T-helper 1 cell treated with Interleukin-12 subunit alpha and Interleukin-12 subunit beta and Interleukin-4 antibody, amounts not matched to agents 30 ng/mL and 1 ng/mL, for 36 hours (primary cell): ENCODE results near the gene KCNC3. TPM values are rescaled to one million over a fixed set of nuclear protein-coding genes. Genes with fewer than 3 reads are reported as not detected.

Source experiments
- intact Hi-C: fragments of 100-400 bp; cut with micrococcal nuclease; formaldehyde crosslinking; loops from one replicate; pipeline ENCODE4 v1.15.1; 2024
- total RNA-seq: library from RNA; stranded (reverse); gene quantifications from 2 replicates; pipeline ENCODE4 v1.2.3, GENCODE V29; 2022

KCNC3 gene
- total RNA-seq, 1 donor from 2014 or later = 16.0 TPM

DNA sequence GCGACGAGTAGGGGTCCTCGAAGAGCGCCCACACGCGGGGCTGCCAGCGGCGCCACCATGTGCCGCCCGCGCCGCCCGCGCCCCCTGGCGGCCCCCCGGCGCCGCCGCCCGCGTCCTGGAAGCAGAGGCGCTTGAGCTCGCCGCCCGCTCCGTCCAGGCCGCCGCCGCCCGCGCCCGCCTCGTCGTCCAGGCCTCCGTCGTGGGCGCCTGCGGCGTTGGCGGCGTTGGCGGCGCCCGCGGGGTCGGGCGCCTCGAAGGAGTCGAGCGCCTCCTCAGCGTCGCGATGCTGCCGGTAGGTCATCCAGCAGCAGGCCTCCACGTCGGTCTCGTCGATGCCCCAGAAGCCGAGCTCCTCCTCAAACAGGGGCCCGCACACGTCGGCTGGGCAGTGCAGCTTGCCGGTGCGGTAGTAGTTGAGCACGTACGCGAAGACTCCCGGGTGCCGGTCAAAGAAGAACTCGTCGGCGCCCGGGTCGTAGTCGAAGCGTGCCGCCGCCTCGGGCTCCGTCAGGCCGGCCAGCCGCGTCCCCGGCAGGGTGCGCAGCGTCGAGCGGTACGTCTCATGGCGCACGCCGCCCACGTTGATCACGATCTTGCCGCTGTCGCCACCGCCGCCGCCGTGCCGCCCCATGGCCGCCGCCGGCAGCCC, 829 bp downstream of the KCNC3 start:
- intact Hi-C loops = loop anchor here (2.0 to 5.0 kb wide), 4 partner anchors 76 to 686 kb away; partner anchors contain the start of genes PNKP and SCAF1

DNA sequence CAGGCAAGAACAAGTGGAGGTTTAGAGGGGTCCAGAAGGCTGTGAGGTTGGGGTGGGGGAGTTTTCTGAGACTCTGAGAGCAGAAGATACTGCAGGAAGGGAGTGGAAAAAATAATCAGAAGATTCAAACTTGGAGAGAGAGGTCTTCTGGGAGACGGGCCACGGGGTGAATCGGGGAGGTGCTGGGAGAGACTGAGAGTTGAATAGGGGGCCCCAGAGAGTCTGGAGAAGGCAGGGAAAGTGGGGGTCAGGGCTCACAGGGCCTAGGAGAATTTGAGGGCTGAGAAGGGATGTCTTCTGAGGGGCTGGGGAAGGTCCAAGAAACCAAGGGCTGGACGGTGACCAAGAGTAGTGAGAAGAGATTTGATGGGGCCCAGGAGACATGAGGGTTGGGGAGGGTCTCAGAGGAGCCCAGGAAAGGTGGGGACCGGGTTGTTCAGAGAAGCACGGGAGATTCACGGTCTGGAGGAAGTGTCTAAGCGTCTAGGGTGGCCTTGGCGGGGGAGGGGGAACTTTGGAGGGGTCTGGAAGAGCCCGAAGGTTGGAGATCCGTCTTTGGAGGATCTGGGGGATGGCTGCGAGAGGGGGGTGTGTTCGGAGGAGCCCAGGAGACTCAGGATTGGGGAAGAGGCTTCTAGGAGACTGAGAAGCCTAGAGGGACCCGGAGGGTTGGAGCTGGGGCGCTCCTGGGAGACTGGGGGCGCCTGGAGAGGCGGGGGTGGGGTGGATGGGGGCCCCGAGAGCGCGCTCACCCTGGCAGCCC, 1.5 kb downstream of the KCNC3 start:
- intact Hi-C loops = loop anchor here (2.0 to 5.0 kb wide), 4 partner anchors 75 to 685 kb away; partner anchors contain the start of genes PNKP and SCAF1

DNA sequence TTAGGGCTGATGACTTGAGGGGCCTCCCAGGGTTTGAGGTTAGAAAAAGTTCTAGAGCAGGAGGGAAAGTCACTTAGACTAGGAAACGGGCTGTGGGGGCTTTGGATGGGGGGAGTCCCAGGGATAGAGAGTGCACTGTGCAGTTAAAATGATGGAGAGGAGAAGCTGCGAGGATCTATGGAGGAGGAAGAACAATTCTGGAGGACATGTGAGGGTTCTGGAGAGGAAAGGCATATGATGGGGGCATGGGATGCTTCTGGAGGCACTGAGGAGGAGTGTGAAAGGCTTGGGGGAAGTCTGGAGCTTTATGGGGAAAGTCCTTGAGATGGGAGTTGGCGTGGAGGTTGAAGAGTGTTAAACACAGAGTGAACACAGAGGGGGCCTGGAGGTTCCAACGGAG, 2.2 kb downstream of the KCNC3 start:
- intact Hi-C loops = loop anchor here (5.0 kb wide), 2 partner anchors 75 to 460 kb away; partner anchors contain the start of gene PNKP

DNA sequence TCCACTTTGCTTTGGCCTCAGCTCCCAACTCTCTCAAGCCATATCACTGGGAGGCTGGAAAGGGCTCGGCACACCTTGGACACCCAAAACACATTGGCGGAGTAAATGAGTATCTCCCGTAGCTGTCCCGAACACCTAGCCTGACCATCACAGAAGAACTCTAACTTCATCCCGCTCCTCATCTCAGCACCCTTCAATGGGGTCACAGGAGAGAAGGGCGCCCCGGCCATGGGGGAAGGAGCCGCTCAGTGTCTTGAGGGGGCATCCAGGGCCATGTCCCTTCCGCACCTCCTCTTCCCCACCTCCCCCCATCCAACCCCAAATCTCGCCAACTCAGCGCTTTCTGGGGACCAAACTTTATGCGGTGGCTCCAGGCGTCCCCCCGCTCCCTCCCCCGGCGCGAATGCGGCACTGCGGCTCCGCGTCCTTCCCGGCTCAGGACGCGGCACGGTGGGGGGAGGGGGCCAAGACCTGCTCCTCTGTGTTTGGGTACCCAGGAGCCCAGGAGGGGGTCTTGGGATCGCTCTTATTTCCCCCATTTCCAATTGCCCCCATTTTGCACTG, 3.0 kb downstream of the KCNC3 start:
- intact Hi-C loops = loop anchor here (5.0 kb wide), 2 partner anchors 74 to 459 kb away; partner anchors contain the start of gene PNKP

DNA sequence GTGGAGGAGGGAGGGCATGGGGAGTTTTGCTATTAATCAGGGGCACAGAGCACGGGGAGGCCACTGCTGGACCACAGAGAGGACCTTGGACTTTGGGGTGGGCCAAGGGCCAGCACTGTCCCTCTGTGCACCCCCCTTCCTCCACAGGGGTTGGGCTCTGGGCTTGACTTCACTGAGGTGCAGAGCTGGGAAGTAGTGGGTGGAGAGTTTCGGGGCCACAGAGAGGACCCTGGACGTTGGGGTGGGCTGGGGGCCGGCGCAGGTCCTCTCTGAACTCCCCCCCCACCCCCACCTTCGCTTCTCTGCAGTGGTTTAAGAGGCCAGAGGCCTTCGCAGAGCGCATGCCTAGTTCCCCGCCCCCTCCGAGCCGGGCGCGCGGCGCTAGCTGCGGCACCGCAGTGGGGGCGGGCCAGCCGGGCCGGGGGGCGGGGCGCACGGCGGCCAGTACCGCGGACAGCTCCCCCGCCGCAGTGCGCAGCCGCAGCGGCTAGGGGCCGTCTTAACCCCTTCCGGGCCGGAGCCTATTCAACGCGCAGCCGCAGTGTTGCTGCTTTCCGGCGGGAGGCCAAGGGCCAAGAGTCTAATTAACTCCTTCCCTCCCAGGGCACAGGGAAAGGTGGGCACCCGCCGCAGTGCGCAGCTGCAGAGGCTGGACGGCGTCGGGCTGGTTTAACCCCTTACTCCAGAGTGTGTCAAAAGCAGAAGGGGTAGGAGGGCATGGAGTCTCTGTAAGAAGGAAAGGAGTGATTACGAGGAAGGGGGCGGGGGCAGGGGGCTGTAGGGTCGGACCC, 3.7 kb downstream of the KCNC3 start:
- intact Hi-C loops = loop anchor here (1.0 to 5.0 kb wide), 4 partner anchors 9 to 458 kb away; partner anchors contain the start of genes JOSD2 and PNKP

DNA sequence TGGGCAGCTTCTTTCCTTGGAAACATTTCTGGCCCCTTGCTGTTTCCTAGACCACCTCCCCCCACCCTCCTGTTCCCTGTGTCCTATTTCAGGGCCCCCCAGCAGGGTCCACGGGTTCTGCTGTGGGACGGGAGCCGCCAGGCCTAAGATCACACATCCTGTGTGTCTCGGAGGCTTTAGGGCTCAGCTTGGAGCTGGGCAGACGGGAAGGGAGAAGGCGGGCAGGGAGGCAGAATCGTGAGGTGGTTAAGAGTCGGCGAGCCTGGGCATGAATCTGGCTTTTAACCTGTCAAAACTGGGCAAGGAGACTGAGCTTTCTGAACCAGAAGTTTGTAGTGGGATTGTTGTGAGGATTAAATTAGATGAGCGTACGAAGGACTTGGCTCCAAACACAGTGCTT, 4.8 kb downstream of the KCNC3 start:
- intact Hi-C loops = no loop called here

DNA sequence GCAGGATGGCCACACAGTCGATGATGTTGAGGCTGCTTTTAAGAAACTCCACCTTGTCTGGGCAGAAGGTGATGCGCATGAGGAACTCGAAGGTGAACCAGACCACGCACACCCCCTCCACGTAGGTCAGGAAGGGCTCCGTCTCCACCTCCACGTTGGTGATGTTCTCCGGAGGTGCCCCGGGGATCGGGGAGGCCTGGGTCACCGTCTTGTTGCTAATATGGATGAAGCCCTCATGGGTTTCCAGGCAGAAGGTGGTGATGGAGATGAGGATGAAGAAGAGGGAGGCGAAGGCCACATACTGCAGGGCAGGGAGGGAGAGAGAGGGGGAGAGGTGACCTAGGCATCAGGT, 5.4 kb downstream of the KCNC3 start:
- intact Hi-C loops = no loop called here

DNA sequence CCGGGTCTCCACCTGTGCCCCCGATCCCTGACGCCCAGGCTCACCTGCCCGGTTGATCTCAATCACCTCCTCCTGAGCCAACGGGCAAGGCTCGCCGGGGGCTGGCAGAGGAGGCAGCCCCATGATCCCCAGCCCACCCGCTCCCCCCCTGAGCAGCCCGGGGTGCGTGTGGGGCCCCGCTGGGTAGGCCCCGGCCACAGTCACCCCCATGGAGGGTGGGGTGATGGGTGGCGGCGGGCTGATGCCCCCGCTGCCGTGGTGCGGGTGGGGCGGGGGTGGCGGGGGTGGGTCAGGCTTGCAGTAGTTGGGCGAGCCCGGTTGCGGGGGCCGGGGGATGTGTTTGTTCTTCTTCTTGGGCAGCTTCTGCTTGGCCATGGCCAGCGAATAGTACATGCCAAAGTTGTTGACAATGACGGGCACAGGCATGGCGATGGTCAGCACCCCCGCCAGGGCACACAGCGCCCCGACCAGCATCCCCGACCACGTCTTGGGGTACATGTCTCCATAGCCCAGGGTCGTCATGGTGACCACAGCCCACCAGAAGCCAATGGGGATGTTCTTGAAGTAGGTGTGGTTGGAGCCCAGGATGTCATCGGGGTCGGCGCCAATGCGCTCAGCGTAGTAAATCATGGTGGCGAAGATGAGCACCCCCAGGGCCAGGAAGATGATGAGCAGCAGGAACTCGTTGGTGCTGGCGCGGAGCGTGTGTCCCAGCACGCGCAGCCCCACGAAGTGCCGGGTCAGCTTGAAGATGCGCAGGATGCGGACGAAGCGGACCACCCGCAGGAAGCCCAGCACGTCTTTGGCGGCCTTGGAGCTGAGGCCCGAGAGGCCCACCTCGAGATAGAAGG, 6.0 kb downstream of the KCNC3 start:
- intact Hi-C loops = no loop called here

DNA sequence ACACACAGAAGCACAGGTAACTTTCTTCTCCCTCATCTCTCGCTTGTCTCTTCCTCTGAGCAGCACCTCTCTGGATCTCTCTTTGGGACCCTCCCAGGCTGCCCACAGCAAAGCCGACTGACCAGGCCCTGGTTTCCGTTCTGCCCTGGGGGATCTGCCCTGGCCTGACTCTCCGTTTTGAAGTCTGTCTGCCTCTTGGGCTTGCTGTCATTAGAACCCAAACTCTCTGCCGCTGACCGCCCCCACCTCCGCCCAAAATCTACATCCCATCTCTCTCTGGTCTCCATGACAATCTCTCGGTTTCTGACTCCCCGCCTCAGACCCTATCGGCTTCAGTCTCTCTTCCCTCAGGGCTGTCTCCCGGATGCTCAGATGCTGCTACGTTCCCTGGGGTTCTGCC, 6.9 kb downstream of the KCNC3 start:
- intact Hi-C loops = no loop called here

DNA sequence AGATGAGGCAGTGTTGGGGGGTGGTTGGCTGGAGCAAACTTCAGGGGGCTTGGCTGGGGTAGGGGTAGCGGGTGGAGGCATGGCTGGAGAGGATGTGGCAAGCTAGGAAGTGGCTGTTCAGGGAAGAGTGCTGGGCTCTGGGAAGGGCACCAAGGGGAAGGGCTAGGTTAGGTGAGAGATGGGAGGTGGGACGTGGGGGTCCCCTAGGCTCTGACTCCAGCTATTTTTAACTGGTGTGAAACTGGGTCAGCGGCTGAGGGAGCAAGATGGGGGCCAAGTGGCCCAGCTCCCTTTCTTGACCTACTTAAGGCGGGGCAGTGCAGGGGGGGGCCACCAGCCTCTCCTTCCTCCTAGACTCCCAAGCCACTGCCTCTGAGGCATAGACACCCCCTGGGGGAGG, 7.3 kb downstream of the KCNC3 start:
- intact Hi-C loops = no loop called here

DNA sequence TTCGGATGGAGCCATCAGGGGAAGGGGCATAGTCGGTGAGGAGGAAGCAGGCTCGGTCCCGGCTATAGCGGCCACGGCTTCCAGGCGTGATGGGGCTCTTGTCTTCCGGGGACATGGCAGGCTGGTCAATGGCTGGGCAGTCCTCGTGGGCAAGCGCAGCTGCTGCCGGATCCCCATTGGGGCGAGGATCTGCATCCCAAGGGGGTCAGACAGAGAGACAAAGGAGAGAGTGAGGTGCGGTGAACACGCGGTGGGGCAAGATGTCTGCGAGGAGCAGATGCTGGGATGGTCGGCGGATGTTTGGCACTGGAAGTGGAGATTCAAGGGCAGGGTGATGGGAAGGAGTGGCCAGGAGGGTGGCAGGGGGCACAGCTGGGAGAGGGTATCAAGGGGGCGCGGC, 8.6 kb downstream of the KCNC3 start:
- intact Hi-C loops = no loop called here

DNA sequence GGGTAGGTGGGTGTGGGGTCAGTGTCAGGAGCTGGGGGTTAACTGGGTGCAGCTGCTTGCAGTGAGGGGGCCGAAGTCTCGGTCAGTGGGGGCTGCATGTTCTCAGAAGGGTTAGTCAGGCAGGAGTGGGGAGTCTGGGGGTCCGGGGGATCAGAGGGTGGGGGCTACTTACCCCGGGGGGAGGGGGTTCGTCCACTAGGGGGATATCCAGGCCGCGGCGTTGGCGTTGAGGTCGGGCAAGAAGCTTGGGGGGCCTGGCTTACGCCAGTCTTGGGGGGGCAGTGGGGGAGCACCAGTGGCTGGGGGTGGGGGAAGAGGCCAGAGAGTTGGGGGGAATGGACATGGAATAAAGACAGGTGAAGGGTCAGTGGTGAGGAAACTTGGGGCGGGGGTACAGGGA, 9.1 kb downstream of the KCNC3 start:
- intact Hi-C loops = no loop called here

DNA sequence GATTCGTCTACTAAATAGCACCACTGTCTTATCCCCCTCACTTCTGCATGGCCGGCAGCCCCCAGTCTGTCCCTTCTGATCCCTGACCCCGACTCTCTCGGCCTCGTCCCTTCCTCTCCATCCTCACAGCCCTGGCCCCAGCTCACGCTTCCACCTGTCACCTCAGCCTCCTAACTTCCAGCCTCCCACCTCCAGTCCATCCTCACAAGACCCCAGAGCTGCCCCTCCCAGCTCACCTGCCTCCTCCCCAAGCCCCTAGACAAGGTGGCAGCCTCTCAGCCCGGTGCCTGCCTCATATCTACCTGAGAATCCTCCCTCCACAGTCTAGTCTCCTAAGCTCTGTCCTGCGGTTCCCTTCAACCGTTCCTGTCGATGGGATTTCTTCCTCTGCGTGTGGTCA, 10.0 kb downstream of the KCNC3 start:
- intact Hi-C loops = no loop called here

DNA sequence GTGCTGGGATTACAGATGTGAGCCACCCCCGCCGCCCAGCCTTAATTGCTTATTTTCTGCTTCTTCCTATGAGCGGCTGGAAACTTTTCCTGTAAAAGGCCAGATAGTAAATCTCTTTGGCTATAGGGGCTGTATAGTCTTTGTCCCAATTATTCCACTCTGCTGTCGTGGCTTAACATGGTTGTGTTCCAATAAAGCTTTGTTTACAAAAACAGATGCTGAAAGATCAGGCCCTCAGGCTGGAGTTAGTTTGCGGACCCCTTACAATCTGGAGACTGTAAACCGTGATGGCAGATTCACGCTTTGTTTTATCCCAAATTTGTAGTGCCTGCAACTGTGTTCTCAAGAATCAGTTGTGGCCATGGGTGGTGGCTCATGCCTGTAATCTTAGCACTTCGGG, 10.7 kb downstream of the KCNC3 start:
- intact Hi-C loops = no loop called here

DNA sequence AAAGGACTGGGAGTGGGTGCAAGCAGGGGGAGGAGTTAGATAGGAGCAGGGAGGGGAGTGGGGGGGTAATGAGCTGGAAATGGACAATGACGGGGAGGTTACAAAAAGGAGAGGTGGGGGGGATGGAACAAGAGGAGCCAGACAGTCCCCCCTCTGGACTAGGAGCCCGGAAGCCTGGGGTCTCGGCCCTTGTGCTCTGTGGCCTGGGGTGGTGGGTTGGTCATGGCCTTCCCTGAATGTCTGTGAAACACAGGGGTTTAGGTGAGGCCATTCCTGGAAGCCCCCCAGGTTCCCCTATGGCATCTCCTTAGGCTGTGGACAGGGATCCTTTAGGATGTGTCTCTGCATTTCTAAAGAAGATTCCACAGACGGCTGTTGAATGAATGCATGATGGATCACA, 12.1 kb downstream of the KCNC3 start:
- intact Hi-C loops = no loop called here

DNA sequence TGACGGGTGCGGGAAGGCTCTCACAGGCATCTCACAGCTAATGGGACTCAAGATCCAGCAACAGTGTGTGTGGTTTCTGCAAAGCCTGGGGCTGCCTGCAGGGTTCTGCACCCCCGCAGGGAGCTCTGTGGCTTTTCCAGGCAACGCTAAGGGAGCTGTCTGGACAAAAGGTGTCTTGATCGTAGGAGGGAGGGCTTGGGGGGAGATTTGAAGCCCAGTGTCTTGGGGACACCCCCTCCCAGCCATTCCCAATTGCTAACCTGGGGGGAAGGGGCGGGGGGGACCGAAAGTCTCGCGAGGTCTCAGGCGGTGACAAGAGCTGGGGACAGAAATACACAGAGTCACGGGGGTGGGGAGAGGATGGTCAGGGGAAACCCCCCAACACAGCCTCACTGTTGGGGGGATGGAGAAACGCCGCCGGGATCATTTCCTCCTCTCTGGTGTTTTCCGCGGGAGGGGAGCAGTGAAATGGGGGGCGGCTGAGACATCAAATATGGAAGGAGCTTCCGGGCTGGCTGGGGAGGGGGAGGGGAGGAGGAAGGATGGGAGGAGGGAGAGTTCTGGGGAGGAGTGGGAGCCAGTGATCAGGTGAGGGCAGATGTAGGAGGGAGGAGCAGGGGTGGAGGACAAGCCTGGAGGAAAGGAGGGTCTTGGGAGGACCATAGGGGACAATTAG, 13.3 kb downstream of the KCNC3 start:
- intact Hi-C loops = loop anchor here (1.0 kb wide), 1 partner anchor 9 kb away; no protein-coding TSS in a partner anchor

DNA sequence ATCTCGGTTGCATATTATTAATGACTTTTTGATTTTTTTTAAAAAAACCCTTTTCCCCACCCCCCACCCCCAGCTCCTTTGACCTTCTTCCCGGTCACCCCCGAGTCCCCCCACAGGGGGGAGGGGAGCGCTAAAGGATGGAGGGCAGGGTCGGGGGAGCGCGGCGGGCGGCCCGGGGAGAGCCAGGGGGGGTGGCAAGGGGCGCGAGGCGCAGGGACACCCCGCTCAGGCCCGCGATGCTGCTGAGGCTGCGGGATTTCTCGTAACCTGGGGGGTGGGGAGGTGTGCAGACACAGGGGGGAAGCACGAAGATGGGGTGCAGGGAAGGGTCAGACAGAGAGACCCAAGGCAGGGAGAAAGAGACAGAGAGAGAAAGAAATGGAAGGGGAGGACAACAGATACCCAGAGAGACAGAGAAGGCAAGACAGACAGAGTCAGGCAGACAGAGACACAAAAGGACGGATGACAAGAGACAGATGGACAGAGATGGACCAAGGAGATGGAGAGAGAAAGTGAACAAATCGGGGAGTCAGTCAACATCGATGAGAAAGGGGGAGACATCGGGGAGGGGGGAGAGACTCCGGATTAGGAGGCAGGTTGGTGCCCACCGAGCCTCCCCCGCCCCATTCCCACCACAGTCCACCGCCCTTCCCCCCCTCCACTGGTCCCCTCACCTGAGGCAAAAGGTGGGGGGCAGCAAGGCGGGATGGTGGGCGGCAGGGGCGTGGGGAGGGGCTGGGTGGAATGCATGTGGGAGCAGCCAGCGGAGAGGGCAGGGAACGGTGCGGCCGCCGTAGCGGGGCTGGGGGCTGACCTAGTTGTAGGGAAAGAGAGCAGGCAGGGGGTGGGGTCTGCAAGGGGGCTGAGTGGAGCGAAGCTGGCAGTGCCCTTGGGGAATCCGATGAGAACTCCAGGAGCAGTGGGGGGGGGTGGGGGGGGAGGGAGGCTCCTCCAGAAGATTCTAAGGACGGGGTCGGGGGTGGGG, 14.2 kb downstream of the KCNC3 start:
- intact Hi-C loops = no loop called here

DNA sequence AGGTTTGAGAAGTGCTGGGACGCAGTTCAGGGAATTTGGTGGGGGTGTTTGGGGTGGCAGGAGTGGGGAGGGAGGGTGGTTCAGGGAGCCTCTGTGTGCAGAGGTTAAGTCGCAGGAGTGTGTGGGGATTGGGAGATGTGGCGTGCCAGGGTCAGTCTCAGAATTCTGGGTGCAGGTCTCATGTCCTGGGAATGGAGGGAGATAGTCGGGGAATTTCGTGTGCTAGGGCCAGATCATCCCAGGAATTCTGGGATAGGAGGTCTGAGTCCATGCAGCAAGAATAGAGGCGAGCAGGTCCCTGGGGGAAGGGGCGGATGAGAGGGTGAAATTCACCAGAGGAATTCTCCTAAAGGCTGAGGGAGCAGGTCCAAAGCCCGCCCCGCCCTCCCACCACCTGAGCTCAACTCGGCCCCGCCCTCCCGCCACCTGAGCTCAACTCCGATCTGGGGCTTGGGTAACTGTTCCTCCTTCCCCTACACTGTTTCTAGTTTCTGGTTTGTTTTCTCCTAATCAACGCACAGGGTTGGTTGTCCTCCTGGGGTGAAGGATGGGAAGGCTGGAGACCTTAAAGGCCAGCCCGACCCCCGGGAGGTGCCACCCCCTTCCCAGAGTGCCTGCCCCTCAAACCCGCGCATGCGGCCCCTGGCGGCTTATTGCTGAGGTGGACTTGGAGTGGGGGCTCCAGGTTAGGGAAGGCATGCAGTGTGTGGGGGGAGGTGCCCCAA, 15.2 kb downstream of the KCNC3 start:
- intact Hi-C loops = no loop called here
